Measurements from ENCODE around the gene CARD10.

CARD10 gene

DNA sequence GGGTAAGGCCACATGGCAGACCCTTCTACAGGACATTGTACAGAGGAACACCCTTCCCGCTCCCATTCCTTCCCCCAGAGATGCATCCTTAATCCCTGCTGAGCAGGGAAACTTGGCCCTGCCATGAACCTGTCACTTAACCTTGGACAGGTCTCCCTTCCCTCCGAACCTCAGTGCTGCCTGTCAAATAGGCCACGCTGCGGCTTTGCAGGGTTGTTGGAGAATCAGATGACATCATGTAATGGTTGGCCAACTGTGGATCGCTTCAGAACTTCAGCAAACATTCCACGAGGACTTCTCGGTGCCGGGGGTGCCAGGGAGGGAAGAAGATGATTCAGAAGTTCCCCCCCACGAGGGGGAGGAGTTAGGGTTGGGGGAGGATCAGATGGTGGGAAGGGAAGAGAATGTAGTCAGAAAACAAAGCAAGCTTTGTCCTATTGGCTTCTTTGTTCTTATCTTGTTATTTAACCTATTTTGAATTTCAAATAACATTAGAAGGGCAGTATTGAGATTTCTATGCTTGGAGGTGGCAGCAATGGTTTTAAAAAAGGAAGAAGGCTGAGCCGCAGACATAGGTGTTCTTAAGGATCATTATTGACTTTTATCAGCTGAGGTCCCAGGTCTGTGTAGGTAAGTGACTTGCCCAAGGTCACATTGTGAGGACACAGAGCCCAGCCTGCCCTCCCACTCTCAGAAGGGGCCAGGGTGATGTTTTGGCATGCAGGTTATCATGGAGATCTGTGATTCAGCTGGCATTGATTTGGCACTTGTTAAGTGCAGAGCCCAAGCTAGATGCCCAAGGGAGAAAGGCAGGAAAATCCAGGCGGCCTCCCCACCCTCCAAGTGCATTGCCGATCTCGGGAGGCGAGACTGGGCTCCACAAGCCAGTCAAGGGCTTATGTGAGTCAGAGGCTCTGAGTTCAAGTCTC is 44.2 kb upstream of the CARD10 start:
- peak; percentile 39 for TF ChIP-seq TEAD4 (IDR thresholded peaks at IDR 0.05)
- no peak for TF ChIP-seq RAD21 (IDR thresholded peaks at IDR 0.05; ENCODE audit: low read depth)
- 0 out of 2 replicates have a peak, but pooled peaks have one; percentile 19 for TF ChIP-seq ZBTB7A (IDR thresholded peaks at IDR 0.05; ENCODE audit: low read depth)
- no peak for TF ChIP-seq EGR1 (IDR thresholded peaks at IDR 0.05)
- TF ChIP-seq YY1 (IDR thresholded peaks at IDR 0.05; ENCODE audit: low read depth), result no peak
- no peak for TF ChIP-seq CREB1 (IDR thresholded peaks at IDR 0.05; ENCODE audit: low read depth)
- peak; percentile 22; the same call in 1 of the 2 replicates for TF ChIP-seq EP300 (IDR thresholded peaks at IDR 0.05; ENCODE audit: borderline replicate concordance)
- TF ChIP-seq, protein P1, sequence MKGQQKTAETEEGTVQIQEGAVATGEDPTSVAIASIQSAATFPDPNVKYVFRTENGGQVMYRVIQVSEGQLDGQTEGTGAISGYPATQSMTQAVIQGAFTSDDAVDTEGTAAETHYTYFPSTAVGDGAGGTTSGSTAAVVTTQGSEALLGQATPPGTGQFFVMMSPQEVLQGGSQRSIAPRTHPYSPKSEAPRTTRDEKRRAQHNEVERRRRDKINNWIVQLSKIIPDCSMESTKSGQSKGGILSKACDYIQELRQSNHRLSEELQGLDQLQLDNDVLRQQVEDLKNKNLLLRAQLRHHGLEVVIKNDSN (IDR thresholded peaks at IDR 0.05), result no peak
- TF ChIP-seq, protein P2, sequence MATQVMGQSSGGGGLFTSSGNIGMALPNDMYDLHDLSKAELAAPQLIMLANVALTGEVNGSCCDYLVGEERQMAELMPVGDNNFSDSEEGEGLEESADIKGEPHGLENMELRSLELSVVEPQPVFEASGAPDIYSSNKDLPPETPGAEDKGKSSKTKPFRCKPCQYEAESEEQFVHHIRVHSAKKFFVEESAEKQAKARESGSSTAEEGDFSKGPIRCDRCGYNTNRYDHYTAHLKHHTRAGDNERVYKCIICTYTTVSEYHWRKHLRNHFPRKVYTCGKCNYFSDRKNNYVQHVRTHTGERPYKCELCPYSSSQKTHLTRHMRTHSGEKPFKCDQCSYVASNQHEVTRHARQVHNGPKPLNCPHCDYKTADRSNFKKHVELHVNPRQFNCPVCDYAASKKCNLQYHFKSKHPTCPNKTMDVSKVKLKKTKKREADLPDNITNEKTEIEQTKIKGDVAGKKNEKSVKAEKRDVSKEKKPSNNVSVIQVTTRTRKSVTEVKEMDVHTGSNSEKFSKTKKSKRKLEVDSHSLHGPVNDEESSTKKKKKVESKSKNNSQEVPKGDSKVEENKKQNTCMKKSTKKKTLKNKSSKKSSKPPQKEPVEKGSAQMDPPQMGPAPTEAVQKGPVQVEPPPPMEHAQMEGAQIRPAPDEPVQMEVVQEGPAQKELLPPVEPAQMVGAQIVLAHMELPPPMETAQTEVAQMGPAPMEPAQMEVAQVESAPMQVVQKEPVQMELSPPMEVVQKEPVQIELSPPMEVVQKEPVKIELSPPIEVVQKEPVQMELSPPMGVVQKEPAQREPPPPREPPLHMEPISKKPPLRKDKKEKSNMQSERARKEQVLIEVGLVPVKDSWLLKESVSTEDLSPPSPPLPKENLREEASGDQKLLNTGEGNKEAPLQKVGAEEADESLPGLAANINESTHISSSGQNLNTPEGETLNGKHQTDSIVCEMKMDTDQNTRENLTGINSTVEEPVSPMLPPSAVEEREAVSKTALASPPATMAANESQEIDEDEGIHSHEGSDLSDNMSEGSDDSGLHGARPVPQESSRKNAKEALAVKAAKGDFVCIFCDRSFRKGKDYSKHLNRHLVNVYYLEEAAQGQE (IDR thresholded peaks at IDR 0.05; ENCODE audit: low read depth), result peak; percentile 44; the same call in 1 of the 2 replicates
- TF ChIP-seq FOXM1 (IDR thresholded peaks at IDR 0.05; ENCODE audit: borderline replicate concordance, low read depth), result no peak
- TF ChIP-seq TCF12 (IDR thresholded peaks at IDR 0.05; ENCODE audit: low read depth), result peak; percentile 49; the same call in 1 of the 2 replicates
- TF ChIP-seq, protein P3, sequence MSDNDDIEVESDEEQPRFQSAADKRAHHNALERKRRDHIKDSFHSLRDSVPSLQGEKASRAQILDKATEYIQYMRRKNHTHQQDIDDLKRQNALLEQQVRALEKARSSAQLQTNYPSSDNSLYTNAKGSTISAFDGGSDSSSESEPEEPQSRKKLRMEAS (IDR thresholded peaks at IDR 0.05), result peak; percentile 69
- TF ChIP-seq CEBPB (IDR thresholded peaks at IDR 0.05), result no peak
- TF ChIP-seq TAF1 (IDR thresholded peaks at IDR 0.05; ENCODE audit: low read depth), result no peak
- 0 out of 2 replicates have a peak, but pooled peaks have one; percentile 12 for TF ChIP-seq NFIC (IDR thresholded peaks at IDR 0.05)

DNA sequence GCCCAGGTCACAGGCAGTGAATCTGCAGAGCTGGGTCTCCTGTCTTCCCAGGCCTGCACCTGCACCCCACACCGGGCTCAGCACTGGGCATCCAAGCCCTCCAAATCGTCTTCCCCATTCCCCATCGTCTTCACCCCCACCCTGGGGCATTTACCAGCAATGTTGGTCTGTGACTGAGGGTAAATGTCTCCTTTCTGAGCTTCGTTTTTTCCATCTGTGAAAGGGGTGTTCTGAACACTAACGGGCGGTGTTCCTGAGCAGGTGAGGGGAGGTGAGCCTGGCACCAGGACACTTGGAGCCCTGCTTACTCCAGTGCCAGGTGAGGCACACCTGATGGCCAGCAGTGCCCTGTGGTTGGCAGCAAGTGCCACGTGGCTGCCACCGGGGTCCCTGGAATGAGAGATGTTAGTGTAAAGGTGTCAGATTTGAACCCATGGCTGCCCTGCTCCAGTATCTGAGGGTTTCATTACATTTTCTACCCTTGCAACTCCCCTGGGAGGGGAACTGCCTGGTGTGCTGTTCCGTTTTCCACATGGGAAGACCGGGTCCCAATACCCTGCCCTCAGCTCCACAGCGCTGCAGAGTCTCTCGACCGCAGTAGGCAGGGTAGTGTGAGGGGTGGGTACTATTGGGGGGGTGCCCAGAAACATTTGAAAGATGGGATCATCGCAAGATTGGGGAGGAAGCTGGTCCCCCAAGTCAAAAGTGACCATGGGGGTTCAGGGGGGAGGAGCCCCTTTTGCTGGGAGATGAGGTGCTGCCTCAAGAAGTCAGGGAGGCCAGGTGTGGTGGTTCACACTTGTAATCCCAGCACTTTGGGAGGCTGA is 43.0 kb upstream of the CARD10 start:
- TF ChIP-seq TCF12 (IDR thresholded peaks at IDR 0.05; ENCODE audit: low read depth) (peak; percentile 2; the same call in 1 of the 2 replicates), CEBPB (IDR thresholded peaks at IDR 0.05) (no peak)

DNA sequence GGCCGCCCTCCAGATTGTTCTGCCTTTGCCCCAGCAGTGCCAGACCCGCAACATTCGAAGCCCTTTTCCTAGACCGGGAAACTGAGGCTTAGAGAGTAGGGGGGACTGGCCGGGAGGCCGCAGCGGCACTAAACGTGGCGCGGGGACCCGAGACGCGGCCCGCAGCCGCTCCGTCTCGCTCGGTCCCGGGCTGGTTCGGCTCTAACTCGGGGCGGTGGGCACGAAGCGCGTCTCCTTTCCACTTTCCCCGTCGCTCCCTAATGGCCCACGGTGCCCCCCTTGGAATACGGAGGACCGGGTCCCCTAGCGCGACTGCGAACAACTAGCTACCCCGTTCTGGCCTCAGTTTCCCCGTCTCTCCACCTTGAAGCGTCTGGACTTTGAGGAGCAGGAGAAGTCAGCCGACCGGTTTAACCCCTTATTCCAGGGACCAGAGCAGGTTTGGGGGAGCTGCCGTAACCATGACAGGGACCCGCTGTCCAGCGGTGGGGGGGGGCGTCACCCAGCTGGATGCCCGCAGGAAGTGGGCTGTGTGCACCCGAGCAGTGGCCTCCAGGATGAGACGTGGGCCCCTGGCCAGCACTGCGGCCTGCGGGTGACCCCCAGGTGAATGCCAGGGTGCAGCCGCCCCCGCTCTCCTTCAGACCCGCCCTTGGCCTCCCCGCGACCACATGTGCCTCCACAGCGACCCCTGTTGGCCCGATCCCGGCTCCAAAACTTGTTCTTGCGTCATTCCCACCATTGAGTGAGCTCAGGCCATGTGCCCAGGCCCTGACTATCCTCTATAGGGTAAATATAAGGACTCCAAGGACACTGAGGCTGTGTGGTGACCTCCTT is 42.2 kb upstream of the CARD10 start:
- TF ChIP-seq, protein P1 (IDR thresholded peaks at IDR 0.05), result peak; percentile 63
- TF ChIP-seq CEBPB (IDR thresholded peaks at IDR 0.05) (peak; percentile 95), TAF1 (IDR thresholded peaks at IDR 0.05; ENCODE audit: low read depth) (peak; percentile 27; the same call in 1 of the 2 replicates), TEAD4 (IDR thresholded peaks at IDR 0.05) (no peak), EGR1 (IDR thresholded peaks at IDR 0.05) (peak; percentile 97), TCF12 (IDR thresholded peaks at IDR 0.05; ENCODE audit: low read depth) (peak; percentile 30; the same call in 1 of the 2 replicates), RAD21 (IDR thresholded peaks at IDR 0.05; ENCODE audit: low read depth) (peak; percentile 52), FOXM1 (IDR thresholded peaks at IDR 0.05; ENCODE audit: borderline replicate concordance, low read depth) (no peak), NFIC (IDR thresholded peaks at IDR 0.05) (peak; percentile 49; the same call in 1 of the 2 replicates), YY1 (IDR thresholded peaks at IDR 0.05; ENCODE audit: low read depth) (no peak), ZBTB7A (IDR thresholded peaks at IDR 0.05; ENCODE audit: low read depth) (peak; percentile 31; the same call in 1 of the 2 replicates), EP300 (IDR thresholded peaks at IDR 0.05; ENCODE audit: borderline replicate concordance) (peak; percentile 36; the same call in 1 of the 2 replicates), CREB1 (IDR thresholded peaks at IDR 0.05; ENCODE audit: low read depth) (no peak)
- TF ChIP-seq, protein P2 (IDR thresholded peaks at IDR 0.05; ENCODE audit: low read depth), result 0 out of 2 replicates have a peak, but pooled peaks have one; percentile 25
- TF ChIP-seq, protein P3 (IDR thresholded peaks at IDR 0.05), result peak; percentile 97

DNA sequence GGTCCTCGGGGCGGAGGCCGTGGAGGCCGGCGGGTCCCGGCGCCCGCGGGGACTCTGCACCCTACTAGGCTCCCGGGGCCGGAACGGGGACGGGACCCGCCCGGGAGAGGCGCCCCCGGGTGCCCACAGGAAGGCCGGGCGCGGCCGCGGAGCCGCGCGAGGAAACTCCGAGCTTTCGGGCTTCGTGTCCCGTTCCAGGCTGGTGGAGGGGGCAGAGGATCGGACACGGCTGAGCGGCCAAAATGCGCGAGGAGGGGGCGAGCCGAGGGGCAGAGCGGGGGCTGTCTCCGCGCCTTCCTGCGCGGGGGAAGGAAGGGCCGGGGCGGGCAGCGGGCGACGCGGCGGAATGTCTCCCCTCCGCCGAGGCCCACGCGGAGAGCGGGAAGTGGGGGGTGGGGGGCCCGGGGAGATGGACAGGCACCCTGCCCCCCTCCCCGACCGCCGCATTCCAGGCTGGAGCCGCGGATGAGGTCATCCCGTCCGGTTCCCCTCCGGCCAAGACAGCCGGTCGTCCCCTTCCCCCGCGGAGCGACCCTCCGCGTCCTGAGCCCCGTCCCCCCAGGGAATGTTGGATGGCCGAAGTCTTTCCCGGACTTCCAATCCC is 41.5 kb upstream of the CARD10 start:
- TF ChIP-seq, protein P1 (IDR thresholded peaks at IDR 0.05), result no peak
- 0 out of 2 replicates have a peak, but pooled peaks have one; percentile 21 for TF ChIP-seq TAF1 (IDR thresholded peaks at IDR 0.05; ENCODE audit: low read depth)
- TF ChIP-seq ZBTB7A (IDR thresholded peaks at IDR 0.05; ENCODE audit: low read depth), result peak; percentile 80; the same call in 1 of the 2 replicates
- TF ChIP-seq TEAD4 (IDR thresholded peaks at IDR 0.05), result peak; percentile 71
- TF ChIP-seq, protein P3 (IDR thresholded peaks at IDR 0.05), result peak; percentile 31; the same call in 1 of the 2 replicates
- TF ChIP-seq, protein P2 (IDR thresholded peaks at IDR 0.05; ENCODE audit: low read depth), result no peak
